ENCODE results near the gene PSORS1C2. TPM values are rescaled to one million over a fixed set of nuclear protein-coding genes. Genes with fewer than 3 reads are reported as not detected.
"Not testable (repeated sequence)": the region's sequence is repeated elsewhere in the genome, so short reads cannot be mapped to it uniquely, and the experiment has no call there.

Gene PSORS1C2
- not detected for total RNA-seq

- H3K4me3 Mint-ChIP-seq = no peak within 1 kb of the TSS
- no peaks in the 10 kb centered on the region for H3K36me3 Mint-ChIP-seq
- DNase-seq (no peak), ATAC-seq (no peak)
- no peak within 1 kb of the TSS for H3K27ac Mint-ChIP-seq
- no peaks in the 10 kb centered on the region for H3K9me3 Mint-ChIP-seq (ENCODE audit: low read depth)
- peaks cover 4% of the 10 kb centered on the region for H3K4me1 Mint-ChIP-seq
- CTCF ChIA-PET = interaction anchor here (1.0 to 5.0 kb wide), 5 partner anchors 11 to 227 kb away, joined by 3 to 80 read pairs (median 23); no protein-coding TSS in a partner anchor
- H3K27me3 Mint-ChIP-seq = no peaks in the 10 kb centered on the region
These were observed at the start of gene PSORS1C2 for GRCh38 chr6:31138982-31139381. PSORS1C2 (minus strand) TSS chr6:31139066; CDS start chr6:31139026, 40 bp downstream.

GRCh38 chr6:31187780-31188194 lies 48.9 kb upstream of the PSORS1C2 start:
- no peak overlapping the region for H3K27ac Mint-ChIP-seq
- H3K4me1 Mint-ChIP-seq = peaks cover 20% of the 10 kb centered on the region
- DNase-seq (no peak), ATAC-seq (no peak)
- H3K27me3 Mint-ChIP-seq = no peaks in the 10 kb centered on the region
- CTCF ChIA-PET = no interaction called here
- H3K4me3 Mint-ChIP-seq = no peak overlapping the region
- H3K36me3 Mint-ChIP-seq = no peaks in the 10 kb centered on the region
- H3K9me3 Mint-ChIP-seq (ENCODE audit: low read depth) = no peaks in the 10 kb centered on the region

GRCh38 chr6:31186052-31186734 lies 47.3 kb upstream of the PSORS1C2 start:
- peaks cover 20% of the 10 kb centered on the region for H3K4me1 Mint-ChIP-seq

GRCh38 chr6:31185695-31186051 lies 46.8 kb upstream of the PSORS1C2 start:
- H3K27ac Mint-ChIP-seq = peak overlapping the region; percentile 22
- not testable (repeated sequence) for H3K36me3 Mint-ChIP-seq; H3K27me3 Mint-ChIP-seq; H3K4me3 Mint-ChIP-seq; DNase-seq; H3K9me3 Mint-ChIP-seq (ENCODE audit: low read depth)
- CTCF ChIA-PET = interaction anchor here (1.0 kb wide), 2 partner anchors 49 to 180 kb away, joined by 3 read pairs; no protein-coding TSS in a partner anchor
- H3K4me1 Mint-ChIP-seq = peaks cover 22% of the 10 kb centered on the region
- peak; percentile 68 for ATAC-seq

More at GRCh38 chr6:31186052-31186734, 47.3 kb upstream of the PSORS1C2 start:
- H3K36me3 Mint-ChIP-seq = no peaks in the 10 kb centered on the region
- DNase-seq (no peak), ATAC-seq (no peak)
- no peaks in the 10 kb centered on the region for H3K9me3 Mint-ChIP-seq (ENCODE audit: low read depth)
- H3K27me3 Mint-ChIP-seq = no peaks in the 10 kb centered on the region
- CTCF ChIA-PET = interaction anchor here (0.7 to 1.0 kb wide), 2 partner anchors 57 to 179 kb away, joined by 3 read pairs; no protein-coding TSS in a partner anchor
- peak overlapping the region; percentile 22 for H3K27ac Mint-ChIP-seq
- no peak overlapping the region for H3K4me3 Mint-ChIP-seq

DNA sequence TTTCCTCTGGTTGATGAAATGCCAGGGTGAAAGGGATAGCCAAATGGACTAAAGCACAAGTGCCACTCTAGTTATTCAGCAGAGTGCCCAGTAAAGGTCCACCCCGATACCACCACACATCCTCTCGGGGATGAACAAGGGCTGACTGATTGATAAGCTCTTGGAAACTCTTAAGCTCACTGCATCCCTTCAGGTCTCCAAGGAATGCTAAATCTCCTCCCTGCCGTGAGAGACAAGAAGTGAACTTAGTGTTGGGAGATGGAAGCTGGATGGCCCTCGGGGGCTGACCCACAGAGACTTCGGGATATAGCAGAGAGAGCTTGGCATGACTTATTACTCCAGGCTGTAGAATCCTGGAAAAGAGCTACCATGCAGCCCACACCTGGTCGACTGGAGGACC lies 45.0 kb upstream of the PSORS1C2 start:
- H3K27me3 Mint-ChIP-seq; H3K27ac Mint-ChIP-seq; ATAC-seq; H3K4me3 Mint-ChIP-seq; H3K9me3 Mint-ChIP-seq (ENCODE audit: low read depth); DNase-seq; H3K36me3 Mint-ChIP-seq: not testable (repeated sequence)
- CTCF ChIA-PET = interaction anchor here (0.9 kb wide), 1 partner anchor 183 kb away, joined by 4 read pairs; no protein-coding TSS in a partner anchor
- peaks cover 30% of the 10 kb centered on the region for H3K4me1 Mint-ChIP-seq

GRCh38 chr6:31183287-31183686 lies 44.4 kb upstream of the PSORS1C2 start:
- not testable (repeated sequence) for H3K36me3 Mint-ChIP-seq; ATAC-seq; H3K9me3 Mint-ChIP-seq (ENCODE audit: low read depth); H3K27me3 Mint-ChIP-seq; H3K27ac Mint-ChIP-seq; H3K4me3 Mint-ChIP-seq; DNase-seq
- CTCF ChIA-PET = interaction anchor here (1.1 kb wide), 1 partner anchor 11 kb away, joined by 3 read pairs; no protein-coding TSS in a partner anchor
- H3K4me1 Mint-ChIP-seq = peaks cover 35% of the 10 kb centered on the region

DNA sequence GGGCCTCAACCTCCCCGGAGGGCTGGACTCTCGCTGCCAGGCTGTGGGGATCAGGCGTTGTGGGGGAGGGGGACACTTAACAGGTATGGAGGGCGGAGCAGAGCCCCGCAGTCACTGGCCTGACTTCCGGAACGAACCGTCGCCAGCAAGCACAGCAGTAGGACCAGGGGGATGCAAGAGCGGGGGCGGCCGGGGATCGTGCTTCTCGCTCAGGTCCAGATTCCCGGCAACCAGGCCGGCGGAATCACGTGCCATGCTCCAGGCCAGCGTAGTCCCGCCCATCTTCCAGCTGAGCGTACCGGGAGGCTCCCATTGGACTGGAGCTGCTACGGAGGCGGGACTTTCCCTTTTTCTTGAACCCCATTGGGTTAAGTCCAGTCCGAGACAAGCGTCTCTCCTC lies 41.6 kb upstream of the PSORS1C2 start:
- DNase-seq (peak; percentile 79), ATAC-seq (peak; percentile 98)

GRCh38 chr6:31179896-31180295 lies 41.0 kb upstream of the PSORS1C2 start:
- H3K27me3 Mint-ChIP-seq = no peaks in the 10 kb centered on the region
- no peaks in the 10 kb centered on the region for H3K9me3 Mint-ChIP-seq (ENCODE audit: low read depth)
- H3K4me3 Mint-ChIP-seq = peak overlapping the region; percentile 77

More for the DNA sequence above, 41.6 kb upstream of the PSORS1C2 start:
- peaks cover 31% of the 10 kb centered on the region for H3K4me1 Mint-ChIP-seq
- H3K27ac Mint-ChIP-seq = peak overlapping the region; percentile 73
- no peaks in the 10 kb centered on the region for H3K27me3 Mint-ChIP-seq
- peak overlapping the region; percentile 77 for H3K4me3 Mint-ChIP-seq
- no peaks in the 10 kb centered on the region for H3K9me3 Mint-ChIP-seq (ENCODE audit: low read depth)
- H3K36me3 Mint-ChIP-seq = no peaks in the 10 kb centered on the region
- CTCF ChIA-PET = interaction anchor here (1.2 to 1.3 kb wide), 3 partner anchors 12 to 186 kb away, joined by 4 to 6 read pairs (median 4); no protein-coding TSS in a partner anchor

DNA sequence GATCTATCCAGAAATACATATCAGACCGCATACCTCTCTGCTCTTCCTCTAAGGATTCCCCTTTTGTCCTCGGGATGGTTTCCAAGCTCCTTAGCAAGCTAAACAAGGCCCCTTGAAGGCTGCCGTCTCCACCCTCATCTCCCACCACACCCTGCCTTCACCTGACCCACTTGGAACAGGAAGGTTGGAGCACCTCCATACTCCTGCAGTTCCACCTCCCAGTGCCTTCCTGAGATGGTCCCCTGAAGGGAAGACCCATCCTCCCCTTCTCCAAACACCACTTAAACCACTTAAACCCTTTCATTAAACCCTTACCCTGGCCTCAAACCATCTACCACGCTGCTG lies 40.1 kb upstream of the PSORS1C2 start:
- CTCF ChIA-PET = no interaction called here
- ATAC-seq (no peak), DNase-seq (no peak)
- Mint-ChIP-seq H3K27ac (no peak overlapping the region), H3K27me3 (no peaks in the 10 kb centered on the region), H3K4me1 (peaks cover 28% of the 10 kb centered on the region), H3K4me3 (no peak overlapping the region), H3K36me3 (no peaks in the 10 kb centered on the region), H3K9me3 (ENCODE audit: low read depth) (no peaks in the 10 kb centered on the region)

More at GRCh38 chr6:31179896-31180295, 41.0 kb upstream of the PSORS1C2 start:
- Mint-ChIP-seq H3K4me1 (peaks cover 28% of the 10 kb centered on the region), H3K36me3 (no peaks in the 10 kb centered on the region), H3K27ac (no peak overlapping the region)
- DNase-seq = no peak
- no peak for ATAC-seq
- CTCF ChIA-PET = interaction anchor here (1.2 kb wide), 1 partner anchor 187 kb away, joined by 4 read pairs; no protein-coding TSS in a partner anchor

DNA sequence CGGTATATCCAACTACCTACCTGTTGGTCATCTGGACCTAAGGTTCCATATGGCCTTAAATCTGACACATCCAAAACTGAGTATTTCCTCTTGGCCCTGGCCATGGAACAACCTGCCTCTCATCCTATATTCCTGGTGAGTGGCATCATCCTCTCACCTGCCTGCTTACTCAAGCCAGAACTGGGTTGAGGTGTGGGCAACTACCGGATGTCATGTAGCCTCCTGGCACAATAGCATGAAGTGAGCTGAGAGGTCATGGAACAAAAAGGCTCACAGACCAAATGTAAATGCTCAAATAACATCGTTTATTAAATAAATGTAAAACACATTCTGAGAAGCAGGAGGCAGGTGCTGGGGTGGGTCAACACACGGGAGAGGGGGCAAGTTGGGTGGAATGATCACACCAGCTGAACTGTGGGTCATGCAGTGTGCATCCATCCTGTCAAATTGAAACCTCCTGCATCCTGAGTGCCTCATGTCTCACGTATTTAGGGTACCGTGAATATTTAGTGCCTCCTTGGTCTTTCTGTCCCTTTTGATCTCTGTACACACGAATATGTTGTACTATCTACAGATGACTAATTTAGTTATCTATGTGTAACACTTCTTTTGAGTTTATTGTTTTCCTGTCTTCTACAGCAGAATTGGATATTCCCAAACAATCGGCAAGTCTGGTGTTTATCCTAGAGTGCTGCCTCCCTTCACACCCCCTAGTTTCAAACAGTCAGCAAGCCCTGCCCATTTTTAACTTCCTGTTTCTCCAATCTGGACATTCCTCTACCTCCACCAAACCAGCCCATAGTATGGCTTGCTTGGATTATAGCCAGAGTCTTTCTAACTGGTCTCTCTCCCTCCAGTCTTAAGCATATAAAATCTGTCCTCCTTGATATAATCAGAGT lies 39.5 kb upstream of the PSORS1C2 start:
- H3K4me3 Mint-ChIP-seq = no peak overlapping the region
- CTCF ChIA-PET = interaction anchor here (1.0 kb wide), 1 partner anchor 41 kb away, joined by 4 read pairs; no protein-coding TSS in a partner anchor

GRCh38 chr6:31175971-31176370 lies 37.1 kb upstream of the PSORS1C2 start:
- CTCF ChIA-PET = interaction anchor here (1.1 kb wide), 1 partner anchor 17 kb away, joined by 5 read pairs; no protein-coding TSS in a partner anchor
- Mint-ChIP-seq H3K4me1 (peaks cover 28% of the 10 kb centered on the region), H3K27ac (no peak overlapping the region), H3K9me3 (ENCODE audit: low read depth) (no peaks in the 10 kb centered on the region), H3K4me3 (no peak overlapping the region), H3K27me3 (no peaks in the 10 kb centered on the region), H3K36me3 (no peaks in the 10 kb centered on the region)
- no peak for DNase-seq
- ATAC-seq = no peak

More for the DNA sequence above, 39.5 kb upstream of the PSORS1C2 start:
- Mint-ChIP-seq H3K36me3 (no peaks in the 10 kb centered on the region), H3K27ac (peak overlapping the region; percentile 2), H3K9me3 (ENCODE audit: low read depth) (no peaks in the 10 kb centered on the region), H3K27me3 (no peaks in the 10 kb centered on the region), H3K4me1 (peaks cover 28% of the 10 kb centered on the region)
- no peak for DNase-seq
- peak; percentile 38 for ATAC-seq

DNA sequence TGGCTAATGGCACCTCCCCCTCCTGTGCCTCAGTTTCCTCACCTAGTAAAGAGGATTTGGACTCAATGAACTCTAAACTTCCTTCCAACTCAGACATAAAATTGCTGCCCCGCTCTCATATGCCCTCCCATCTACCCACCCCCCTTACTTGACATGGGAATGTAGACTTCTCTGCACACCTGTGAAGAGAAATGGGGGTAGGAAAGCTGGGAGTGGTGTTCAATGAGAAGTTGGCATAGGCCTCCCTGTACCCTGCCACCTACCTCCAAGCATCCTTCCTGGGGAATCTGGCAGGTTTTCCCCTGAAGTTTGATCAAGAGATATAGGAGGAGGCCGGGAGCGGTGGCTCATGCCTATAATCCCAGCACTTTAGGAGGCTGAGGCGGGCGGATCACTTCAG lies 35.5 kb upstream of the PSORS1C2 start:
- no peak overlapping the region for H3K27ac Mint-ChIP-seq
- peaks cover 24% of the 10 kb centered on the region for H3K4me1 Mint-ChIP-seq
- CTCF ChIA-PET = no interaction called here
- DNase-seq (no peak), ATAC-seq (no peak)
- H3K4me3 Mint-ChIP-seq = no peak overlapping the region
- H3K27me3 Mint-ChIP-seq = no peaks in the 10 kb centered on the region
- no peaks in the 10 kb centered on the region for H3K9me3 Mint-ChIP-seq (ENCODE audit: low read depth)
- no peaks in the 10 kb centered on the region for H3K36me3 Mint-ChIP-seq

- Mint-ChIP-seq H3K27ac (no peak overlapping the region), H3K27me3 (no peaks in the 10 kb centered on the region), H3K36me3 (no peaks in the 10 kb centered on the region), H3K4me3 (no peak overlapping the region), H3K9me3 (ENCODE audit: low read depth) (no peaks in the 10 kb centered on the region), H3K4me1 (peaks cover 14% of the 10 kb centered on the region)
- CTCF ChIA-PET = no interaction called here
- ATAC-seq = no peak
- DNase-seq = no peak
These were observed 34.5 kb upstream of the PSORS1C2 start for GRCh38 chr6:31173406-31173805.

Measured in activated CD8-positive, alpha-beta memory T cell treated with anti-CD3 and anti-CD28 coated beads, Interleukin-2, amount 10 ng/mL, durations not matched to agents 7 days and 5 days (primary cell).